GM10266 (cell line): Measurements from ENCODE around the gene DLG3.

ENCODE experiments used
- DNase-seq: peaks from one replicate; pipeline ENCODE4 v3.0.0; 2012; ENCODE audit errors: extremely low spot score
- CTCF ChIP-seq: IDR thresholded peaks from 2 replicates; pipeline ENCODE4 v1.5.1; 2012; ENCODE audit warnings: mild to moderate bottlenecking, low read depth; ENCODE audit not compliant: control insufficient read depth, insufficient read depth; ENCODE audit errors: missing control alignments

The DLG3 gene

GRCh38 chrX:70527053-70527452 lies 82.4 kb downstream of the DLG3 start:
- DNase-seq = no peak

DNA sequence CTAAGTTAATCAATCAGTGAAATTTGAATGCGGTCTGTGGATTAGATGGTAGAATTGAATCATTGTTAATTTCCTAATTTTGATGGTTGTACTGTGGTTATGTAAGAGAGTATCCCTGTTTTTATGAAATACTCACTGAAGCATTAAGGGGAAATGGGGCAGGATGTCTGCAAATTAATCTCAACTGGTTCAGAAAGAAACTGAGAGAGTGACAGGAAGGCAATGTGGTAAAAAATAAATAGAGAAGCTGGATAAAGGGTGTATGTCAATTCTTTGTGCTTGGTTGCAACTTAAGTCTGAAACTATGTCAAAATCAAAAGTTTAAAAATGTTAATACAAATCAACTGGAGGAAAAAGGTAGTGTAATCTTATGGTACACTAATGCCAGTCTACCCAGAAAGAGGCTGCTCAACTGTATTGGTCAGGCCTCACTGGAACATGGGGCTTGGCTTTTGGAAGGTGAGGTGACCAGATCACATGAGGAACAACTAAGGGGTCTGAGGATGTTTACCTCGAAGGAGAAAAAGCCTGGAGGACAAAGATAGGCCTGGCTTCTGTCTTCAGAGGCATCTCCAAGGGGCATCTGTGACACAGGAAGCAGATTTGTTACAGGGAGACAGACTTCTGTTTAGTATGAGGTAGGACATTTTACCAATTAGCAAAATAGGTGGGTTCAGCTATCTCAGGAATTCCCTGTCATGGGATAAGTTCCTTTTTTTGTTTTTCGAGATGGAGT lies 83.1 kb downstream of the DLG3 start:
- no peak for TF ChIP-seq CTCF
- no peak for DNase-seq

More at GRCh38 chrX:70527053-70527452, 82.4 kb downstream of the DLG3 start:
- TF ChIP-seq CTCF = no peak

- DNase-seq = no peak
- TF ChIP-seq CTCF = no peak
These were observed 90.6 kb downstream of the DLG3 start for GRCh38 chrX:70535198-70535597.

- DNase-seq = no peak
- no peak for TF ChIP-seq CTCF
These were observed 104.8 kb downstream of the DLG3 start for GRCh38 chrX:70549429-70549828.

DNA sequence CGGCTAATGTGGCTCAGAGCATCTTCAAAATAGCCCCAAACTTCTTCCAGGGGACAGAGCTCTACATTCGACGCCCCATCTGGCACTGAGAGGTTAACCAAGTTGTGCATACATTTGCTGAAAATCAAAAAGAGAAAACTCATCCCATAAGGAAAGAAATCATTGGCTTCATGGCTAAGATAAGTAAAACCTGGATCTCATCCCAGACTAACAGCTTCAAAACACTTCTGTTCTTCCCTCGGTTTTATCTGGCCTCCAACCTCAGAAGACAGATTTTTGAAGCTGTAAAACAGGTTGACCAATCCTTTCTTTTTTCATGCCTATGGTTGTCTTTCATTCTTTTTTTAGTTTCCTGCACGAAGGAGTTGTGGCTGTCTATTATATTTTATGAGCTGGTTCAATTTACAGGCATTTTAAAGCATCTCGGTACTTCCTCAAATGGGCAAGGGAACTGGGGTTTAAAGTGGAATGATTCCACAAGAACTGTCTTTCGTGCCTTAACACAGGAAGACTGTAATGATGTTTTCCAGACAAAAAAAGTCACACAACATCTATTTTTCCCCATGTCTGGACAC lies 107.6 kb downstream of the DLG3 start:
- no peak for DNase-seq
- TF ChIP-seq CTCF = no peak

DNA sequence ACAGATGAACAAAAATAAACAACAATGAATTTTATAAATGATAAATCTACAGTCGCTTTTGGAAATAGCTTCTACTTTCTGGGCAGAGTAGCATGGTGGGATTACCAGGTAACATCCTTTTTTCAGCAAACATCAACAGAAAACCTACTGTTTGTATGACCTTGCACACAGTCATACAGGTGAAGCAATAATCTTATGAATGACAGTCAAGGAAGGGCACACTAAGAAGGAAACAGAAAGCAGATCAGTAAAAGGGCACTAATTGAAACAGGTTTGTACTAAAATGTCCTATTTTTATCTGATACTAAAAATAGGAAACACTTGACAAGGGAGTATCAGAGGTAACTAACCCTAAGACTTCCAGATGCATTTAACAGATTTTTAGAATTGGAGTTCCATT lies 108.9 kb downstream of the DLG3 start:
- TF ChIP-seq CTCF = no peak
- no peak for DNase-seq

GRCh38 chrX:70554081-70554480 lies 109.4 kb downstream of the DLG3 start:
- TF ChIP-seq CTCF = no peak
- DNase-seq = no peak
